Measurements from ENCODE around the gene PES1. TPM values are rescaled to one million over a fixed set of nuclear protein-coding genes. Genes with fewer than 3 reads are reported as not detected.

Gene PES1
- total RNA-seq (10 to 100 TPM; 28.4 to 30.5 TPM), total RNA-seq (35.3 to 405 (median 67.1) reads per million in 172 experiments)
- polyA plus RNA-seq (2013, experiment 1 of 2) = 32.8 TPM
- 38.2 TPM for polyA plus RNA-seq (2013, experiment 2 of 2)

GRCh38 chr22:30591588-30592359, at the start of gene PES1:
TSS of gene PES1 (minus strand) at chr22:30591910. CDS start at chr22:30591833, 77 bp downstream.
- no peaks in the 10 kb centered on the region for H3K27me3 Mint-ChIP-seq
- no peak for TF ChIP-seq CTCF (IDR thresholded peaks at IDR 0.05)
- H3K36me3 ChIP-seq (ENCODE audit: insufficient read depth, low read length) = peaks cover 29% of the 10 kb centered on the region
- ATAC-seq (ENCODE audit: poor library complexity) (peak; percentile 96), DNase-seq (peak; percentile 91 to 99 (median 94))
- peak within 1 kb of the TSS; percentile 85 to 97 for H3K27ac ChIP-seq (ENCODE audit: low read depth in 1 of 2, low read length in 2 of 2)
- no peaks in the 10 kb centered on the region for H3K9me3 ChIP-seq (ENCODE audit: control insufficient read depth in 1 of 2, insufficient read depth in 1 of 2, low read length in 2 of 2)
- ChIA-PET CTCF (no interaction called here), POLR2A (interaction anchor here (0.6 to 1.8 kb wide), 6 partner anchors 16 to 1295 kb away, joined by 3 to 9 read pairs (median 4); partner anchors contain the start of genes MORC2, PIK3IP1, SLC35E4 and TUG1)
- H3K4me3 Mint-ChIP-seq = no peak within 1 kb of the TSS
- no peaks in the 10 kb centered on the region for H3K27me3 ChIP-seq (ENCODE audit: control insufficient read depth in 1 of 2, insufficient read depth in 2 of 2, low read length in 2 of 2)
- peaks cover 37% of the 10 kb centered on the region for H3K36me3 Mint-ChIP-seq (ENCODE audit: low read depth)
- peaks cover 16% of the 10 kb centered on the region for H3K4me1 ChIP-seq (ENCODE audit: insufficient read depth, low read length)
- intact Hi-C loops (cut with DNase I, micrococcal nuclease) = loop anchor here in 1 of 2 experiments (1.0 to 10.0 kb wide), 9 partner anchors 44 to 1353 kb away; partner anchors contain the start of genes DEPDC5, DUSP18, EIF4ENIF1 and MORC2
- peak within 1 kb of the TSS; percentile 96 for H3K4me3 ChIP-seq (ENCODE audit: low read length)
- no peaks in the 10 kb centered on the region for H3K9me3 Mint-ChIP-seq
- H3K4me1 Mint-ChIP-seq (ENCODE audit: low read depth) = no peaks in the 10 kb centered on the region
- H3K27ac Mint-ChIP-seq = no peak within 1 kb of the TSS

- no peak for TF ChIP-seq CTCF (IDR thresholded peaks at IDR 0.05)
Observed at GRCh38 chr22:30640839-30641430, 49.2 kb upstream of the PES1 start.

GRCh38 chr22:30640361-30640760, 48.7 kb upstream of the PES1 start:
- CTCF ChIA-PET = interaction anchor here (0.6 kb wide), 1 partner anchor 444 kb away, joined by 4 read pairs; no protein-coding TSS in a partner anchor
- Mint-ChIP-seq H3K4me1 (ENCODE audit: low read depth) (peaks cover 16% of the 10 kb centered on the region), H3K4me3 (no peak overlapping the region), H3K27ac (no peak overlapping the region), H3K9me3 (no peaks in the 10 kb centered on the region), H3K36me3 (ENCODE audit: low read depth) (no peaks in the 10 kb centered on the region), H3K27me3 (no peaks in the 10 kb centered on the region)
- no peak for ATAC-seq (ENCODE audit: poor library complexity)
- Histone ChIP-seq H3K4me1 (ENCODE audit: insufficient read depth, low read length) (peaks cover 24% of the 10 kb centered on the region), H3K9me3 (ENCODE audit: control insufficient read depth in 1 of 2, insufficient read depth in 1 of 2, low read length in 2 of 2) (peaks cover 0 to 3% of the 10 kb centered on the region in 2 experiments), H3K36me3 (ENCODE audit: insufficient read depth, low read length) (no peaks in the 10 kb centered on the region), H3K27me3 (ENCODE audit: control insufficient read depth in 1 of 2, insufficient read depth in 2 of 2, low read length in 2 of 2) (no peaks in the 10 kb centered on the region), H3K4me3 (ENCODE audit: low read length) (no peak overlapping the region), H3K27ac (ENCODE audit: low read depth in 1 of 2, low read length in 2 of 2) (no peak overlapping the region)
- intact Hi-C loops (cut with DNase I, micrococcal nuclease) = no loop called here
- no peak for DNase-seq
- POLR2A ChIA-PET = no interaction called here
- TF ChIP-seq CTCF (IDR thresholded peaks at IDR 0.05) = no peak

More at GRCh38 chr22:30640839-30641430, 49.2 kb upstream of the PES1 start:
- Mint-ChIP-seq H3K36me3 (ENCODE audit: low read depth) (no peaks in the 10 kb centered on the region), H3K27ac (no peak overlapping the region), H3K4me3 (no peak overlapping the region), H3K4me1 (ENCODE audit: low read depth) (peaks cover 12% of the 10 kb centered on the region), H3K9me3 (no peaks in the 10 kb centered on the region), H3K27me3 (no peaks in the 10 kb centered on the region)
- intact Hi-C loops (cut with DNase I, micrococcal nuclease) = no loop called here
- ATAC-seq (ENCODE audit: poor library complexity) (no peak), DNase-seq (no peak)
- H3K4me1 ChIP-seq (ENCODE audit: insufficient read depth, low read length) = peaks cover 21% of the 10 kb centered on the region
- H3K9me3 ChIP-seq (ENCODE audit: control insufficient read depth in 1 of 2, insufficient read depth in 1 of 2, low read length in 2 of 2) = peaks cover 0 to 3% of the 10 kb centered on the region in 2 experiments
- CTCF ChIA-PET = no interaction called here
- no peaks in the 10 kb centered on the region for H3K36me3 ChIP-seq (ENCODE audit: insufficient read depth, low read length)
- no peak overlapping the region for H3K4me3 ChIP-seq (ENCODE audit: low read length)
- no peaks in the 10 kb centered on the region for H3K27me3 ChIP-seq (ENCODE audit: control insufficient read depth in 1 of 2, insufficient read depth in 2 of 2, low read length in 2 of 2)
- H3K27ac ChIP-seq (ENCODE audit: low read depth in 1 of 2, low read length in 2 of 2) = no peak overlapping the region
- POLR2A ChIA-PET = no interaction called here
